H1 (cell line): ENCODE measurements around the gene ABHD6. TPM values are rescaled to one million over a fixed set of nuclear protein-coding genes. Genes with fewer than 3 reads are reported as not detected.

Experiments used
- CREB1 ChIP-seq: IDR thresholded peaks from 2 replicates; pipeline ENCODE4 v1.6.1; 2012; ENCODE audit warnings: inconsistent platforms
- HDAC6 ChIP-seq: IDR thresholded peaks from one replicate; pipeline ENCODE4 v1.7.1; 2012; ENCODE audit warnings: low read depth, mild to moderate bottlenecking, inconsistent platforms, low read length, moderate library complexity
- RFX5 ChIP-seq: IDR thresholded peaks from 2 replicates; pipeline ENCODE4 v1.6.1; 2011; ENCODE audit warnings: low read depth, low read length, improper control_type of control experiment, borderline replicate concordance
- SIX5 ChIP-seq: IDR thresholded peaks from 2 replicates; pipeline ENCODE4 v1.6.1; 2011; ENCODE audit warnings: mild to moderate bottlenecking, low read depth, low read length
- YY1 ChIP-seq: IDR thresholded peaks from 2 replicates; pipeline ENCODE4 v1.6.1; 2011; ENCODE audit warnings: low read depth, mild to moderate bottlenecking, low read length
- polyA plus RNA-seq, 7 experiments: library from polyadenylated mRNA; depleted of rRNA in 3 of 7; stranded (reverse) in 5 of 7; unstranded in 2 of 7; fragments of >200 nt in 5 of 7; fragments of 200-250 nt in 2 of 7; gene quantifications; 1 replicate in 5 of 7; 2 replicates in 1 of 7; 4 replicates in 1 of 7; pipeline versions ENCODE4 v1.2.1 to v1.2.3, GENCODE V29; 2011 to 2013; ENCODE audit warnings: missing spikeins in 2 of 7, mixed read lengths in 2 of 7
- total RNA-seq: library from RNA; stranded (reverse); fragmentation: NEBNext Ultra II Directional; extraction: Animal tissue kit (Norgen Biotek cat#: 25700); gene quantifications from 2 replicates; pipeline ENCODE4 v1.2.1, GENCODE V29; 2021
- TF ChIP-seq, protein P1 (sequence below): IDR thresholded peaks from 2 replicates; pipeline ENCODE4 v1.6.1; 2011; ENCODE audit warnings: low read length, improper control_type of control experiment

Gene ABHD6
- total and polyA plus RNA-seq, 2 of the 8 experiments (the other 6 are each of a cell fraction or from before 2014, with no cell fraction given) = 5.9 to 6.6 TPM

DNA sequence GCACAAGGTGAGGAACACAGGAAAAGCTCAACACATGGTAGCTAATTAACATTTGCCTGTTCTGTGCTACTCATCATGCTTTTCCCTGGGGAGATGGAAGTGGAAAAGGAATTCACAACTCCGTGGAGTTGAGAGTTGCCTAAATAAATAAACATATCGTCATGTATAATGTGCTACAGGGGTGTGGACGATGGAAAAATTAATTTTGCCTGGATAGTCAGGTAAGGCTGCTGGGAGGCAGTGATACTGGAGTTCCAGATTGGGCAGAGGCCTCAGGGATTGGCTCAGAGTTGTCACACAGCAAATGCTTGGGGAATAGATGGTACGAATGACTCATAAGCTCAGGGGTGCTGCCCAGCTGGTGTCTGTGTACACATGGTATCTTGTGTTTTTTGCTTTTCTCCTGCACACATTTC lies 3.1 kb upstream of the ABHD6 start (continued):
- no peak for TF ChIP-seq RFX5
- TF ChIP-seq, protein P1, sequence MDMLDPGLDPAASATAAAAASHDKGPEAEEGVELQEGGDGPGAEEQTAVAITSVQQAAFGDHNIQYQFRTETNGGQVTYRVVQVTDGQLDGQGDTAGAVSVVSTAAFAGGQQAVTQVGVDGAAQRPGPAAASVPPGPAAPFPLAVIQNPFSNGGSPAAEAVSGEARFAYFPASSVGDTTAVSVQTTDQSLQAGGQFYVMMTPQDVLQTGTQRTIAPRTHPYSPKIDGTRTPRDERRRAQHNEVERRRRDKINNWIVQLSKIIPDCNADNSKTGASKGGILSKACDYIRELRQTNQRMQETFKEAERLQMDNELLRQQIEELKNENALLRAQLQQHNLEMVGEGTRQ = no peak
- TF ChIP-seq CREB1 = no peak
- no peak for TF ChIP-seq YY1
- no peak for TF ChIP-seq HDAC6
- TF ChIP-seq SIX5 = no peak
